HG03565 (cell line): Measurements from ENCODE around the gene ELL.
"Not testable (repeated sequence)": the region's sequence is repeated elsewhere in the genome, so short reads cannot be mapped to it uniquely, and the experiment has no call there.

Source experiments
- ATAC-seq: cut with Tn5 transposase; IDR thresholded peaks from one replicate; pipeline ENCODE4 v1.9.1; 2021; ENCODE audit warnings: mild to moderate bottlenecking, moderate library complexity; ENCODE audit not compliant: unreplicated experiment

ELL gene

DNA sequence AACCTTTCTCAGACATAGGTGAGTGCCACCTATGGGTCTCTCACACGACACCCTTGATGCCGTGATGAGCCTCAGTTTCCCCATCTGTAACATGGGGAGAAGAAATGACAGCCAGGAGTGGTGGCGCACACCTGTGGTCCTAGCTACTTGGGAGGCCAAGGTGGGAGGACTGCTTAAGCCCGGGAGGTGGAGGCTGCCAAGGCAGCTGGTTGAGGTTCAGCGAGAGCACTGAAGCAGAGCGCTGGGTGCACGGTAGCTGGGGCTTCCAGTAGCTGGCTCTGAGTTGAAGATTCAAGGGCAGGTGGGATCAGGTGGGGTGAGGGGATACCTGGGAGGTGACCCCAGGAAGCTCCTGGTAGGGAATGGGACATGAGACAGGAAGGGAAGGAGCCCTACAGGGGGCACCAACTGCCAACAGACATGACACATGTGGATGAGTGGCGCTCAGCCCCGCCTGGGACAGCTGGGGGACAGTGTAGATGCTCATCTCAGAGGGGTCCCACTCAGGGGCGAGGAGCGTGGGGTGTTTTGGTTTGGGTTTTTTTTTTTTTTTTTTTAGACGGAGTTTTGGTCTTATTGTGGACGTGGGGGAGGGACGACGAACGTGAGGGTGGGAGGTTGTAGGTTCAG is 109.1 kb downstream of the ELL start:
- no peak for ATAC-seq

DNA sequence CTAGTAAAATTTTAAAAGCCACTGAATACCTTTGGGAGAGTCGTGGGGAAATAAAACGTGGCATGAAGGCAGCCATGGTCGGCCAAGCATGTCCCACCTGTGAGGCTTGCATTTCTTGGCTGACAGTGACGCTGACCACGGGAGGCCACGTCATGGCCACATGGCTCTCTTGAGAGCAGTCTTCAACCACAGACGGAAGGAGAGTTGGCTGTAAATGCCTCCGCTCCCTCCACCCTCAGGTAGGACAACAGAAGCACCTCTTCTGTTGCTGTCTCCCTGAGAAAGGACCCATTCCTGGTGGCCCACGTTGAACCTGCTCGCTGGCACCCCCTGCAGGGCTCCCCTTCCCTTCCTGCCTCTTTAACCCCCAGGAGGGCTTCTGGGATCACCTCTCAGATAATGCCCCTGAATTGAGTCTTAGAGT is 113.8 kb downstream of the ELL start:
- ATAC-seq: peak; percentile 70

DNA sequence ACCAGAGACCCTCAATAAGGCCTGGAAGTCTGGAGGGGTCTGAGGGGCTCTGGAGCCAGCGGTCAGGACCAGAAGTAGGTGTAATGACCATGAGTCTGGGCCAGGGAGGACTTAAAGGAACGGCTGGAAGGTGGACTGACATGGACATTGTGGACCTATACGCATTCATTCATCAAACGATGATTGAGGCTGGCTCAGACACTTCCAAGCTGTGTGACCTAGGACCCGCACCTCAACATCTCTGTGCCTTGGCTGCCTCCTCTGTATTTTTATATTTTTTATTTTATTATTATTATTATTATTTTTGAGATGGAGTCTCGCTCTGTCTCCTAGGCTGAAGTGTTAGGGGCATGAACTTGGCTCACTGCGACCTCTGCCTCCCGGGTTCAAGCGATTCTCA is 115.1 kb downstream of the ELL start:
- ATAC-seq: no peak

DNA sequence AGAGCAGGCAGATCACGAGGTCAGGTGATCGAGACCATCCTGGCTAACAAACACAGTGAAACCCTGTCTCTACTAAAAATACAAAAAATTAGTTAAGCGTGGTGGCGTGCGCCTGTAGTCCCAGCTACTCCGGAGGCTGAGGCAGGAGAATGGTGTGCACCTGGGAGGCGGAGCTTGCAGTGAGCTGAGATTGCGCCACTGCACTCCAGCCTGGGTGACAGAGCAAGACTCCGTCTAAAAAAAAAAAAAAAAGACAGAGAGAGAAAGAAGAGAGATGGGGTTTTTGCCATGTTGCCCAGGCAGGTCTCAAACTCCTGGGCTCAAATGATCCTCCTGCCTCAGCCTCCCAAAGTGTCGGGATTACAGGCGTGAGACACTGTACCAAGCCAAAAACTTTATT is 116.1 kb downstream of the ELL start:
- ATAC-seq: not testable (repeated sequence)

DNA sequence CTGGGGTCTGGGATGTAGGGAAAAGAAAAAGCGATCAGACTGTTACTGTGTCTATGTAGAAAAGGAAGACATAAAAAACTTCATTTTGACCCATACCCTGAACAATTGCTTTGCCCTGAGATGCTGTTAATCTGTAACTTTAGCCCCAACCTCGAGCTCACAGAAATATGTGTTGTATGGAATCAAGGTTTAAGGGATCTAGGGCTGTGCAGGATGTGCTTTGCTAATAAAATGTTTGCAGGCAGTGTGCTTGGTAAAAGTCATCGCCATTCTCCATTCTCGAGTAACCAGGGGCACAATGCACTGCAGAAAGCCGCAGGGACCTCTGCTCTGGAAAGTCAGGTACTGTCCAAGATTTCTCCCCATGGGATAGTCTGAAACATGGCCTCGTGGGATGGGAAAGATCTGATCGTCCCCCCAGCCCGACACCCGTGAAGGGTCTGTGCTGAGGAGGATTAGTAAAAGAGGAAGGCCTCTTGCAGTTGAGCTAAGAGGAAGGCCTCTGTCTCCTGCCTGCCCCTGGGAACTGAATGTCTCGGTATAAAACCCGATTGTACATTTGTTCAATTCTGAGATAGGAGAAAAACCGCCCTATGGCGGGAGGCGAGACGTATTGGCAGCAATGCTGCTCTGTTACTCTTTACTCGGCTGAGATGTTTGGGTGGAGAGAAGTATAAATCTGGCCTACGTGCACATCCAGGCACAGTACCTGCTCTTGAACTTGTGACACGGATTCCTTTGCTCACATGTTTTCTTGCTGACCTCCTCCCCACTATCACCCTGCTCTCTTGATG is 119.2 kb downstream of the ELL start:
- ATAC-seq: not testable (repeated sequence)

DNA sequence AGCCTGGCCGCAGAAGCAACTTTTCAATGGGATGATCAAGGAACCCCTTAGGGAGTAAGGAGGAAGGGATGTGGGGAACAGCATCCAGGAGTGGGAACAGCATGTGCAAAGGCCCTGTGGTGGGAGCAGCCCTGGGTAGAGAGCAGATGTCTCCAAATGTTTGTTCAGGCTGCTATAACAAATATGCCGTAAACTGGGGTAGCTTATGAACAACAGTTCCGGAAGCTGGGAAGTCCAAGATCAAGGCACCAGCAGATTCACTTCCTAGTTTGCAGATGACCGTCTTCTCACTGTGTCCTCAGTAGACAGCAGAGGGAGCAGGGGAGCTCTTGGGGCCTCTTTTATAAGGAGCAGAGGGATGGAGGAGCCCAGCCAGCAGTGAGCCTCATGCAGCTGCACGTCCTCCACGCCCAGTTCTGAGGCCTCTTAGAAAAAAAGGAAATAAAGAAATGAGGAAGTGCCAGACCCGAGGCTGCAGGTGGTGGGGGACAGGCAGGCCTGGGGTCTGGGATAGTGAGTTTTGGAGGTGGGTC is 120.2 kb downstream of the ELL start:
- no peak for ATAC-seq

DNA sequence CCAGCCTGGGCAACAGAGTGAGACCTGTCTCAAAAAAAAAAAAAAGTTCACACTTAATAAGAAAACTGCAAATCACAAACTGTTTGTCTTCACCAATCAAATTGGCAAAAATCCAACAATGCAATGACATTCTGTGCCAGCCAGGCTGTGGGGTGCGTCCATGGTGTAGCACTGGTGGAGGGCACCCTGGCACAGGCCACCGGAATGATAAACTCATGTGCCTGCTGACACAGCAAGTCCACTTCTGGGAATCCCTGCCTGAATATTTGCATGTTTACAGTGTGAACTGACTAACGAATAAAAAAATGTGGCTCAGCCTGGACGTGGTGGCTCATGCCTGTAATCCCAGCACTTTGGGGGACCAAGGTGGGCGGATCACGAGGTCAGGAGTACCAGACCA is 122.9 kb downstream of the ELL start:
- ATAC-seq: no peak

DNA sequence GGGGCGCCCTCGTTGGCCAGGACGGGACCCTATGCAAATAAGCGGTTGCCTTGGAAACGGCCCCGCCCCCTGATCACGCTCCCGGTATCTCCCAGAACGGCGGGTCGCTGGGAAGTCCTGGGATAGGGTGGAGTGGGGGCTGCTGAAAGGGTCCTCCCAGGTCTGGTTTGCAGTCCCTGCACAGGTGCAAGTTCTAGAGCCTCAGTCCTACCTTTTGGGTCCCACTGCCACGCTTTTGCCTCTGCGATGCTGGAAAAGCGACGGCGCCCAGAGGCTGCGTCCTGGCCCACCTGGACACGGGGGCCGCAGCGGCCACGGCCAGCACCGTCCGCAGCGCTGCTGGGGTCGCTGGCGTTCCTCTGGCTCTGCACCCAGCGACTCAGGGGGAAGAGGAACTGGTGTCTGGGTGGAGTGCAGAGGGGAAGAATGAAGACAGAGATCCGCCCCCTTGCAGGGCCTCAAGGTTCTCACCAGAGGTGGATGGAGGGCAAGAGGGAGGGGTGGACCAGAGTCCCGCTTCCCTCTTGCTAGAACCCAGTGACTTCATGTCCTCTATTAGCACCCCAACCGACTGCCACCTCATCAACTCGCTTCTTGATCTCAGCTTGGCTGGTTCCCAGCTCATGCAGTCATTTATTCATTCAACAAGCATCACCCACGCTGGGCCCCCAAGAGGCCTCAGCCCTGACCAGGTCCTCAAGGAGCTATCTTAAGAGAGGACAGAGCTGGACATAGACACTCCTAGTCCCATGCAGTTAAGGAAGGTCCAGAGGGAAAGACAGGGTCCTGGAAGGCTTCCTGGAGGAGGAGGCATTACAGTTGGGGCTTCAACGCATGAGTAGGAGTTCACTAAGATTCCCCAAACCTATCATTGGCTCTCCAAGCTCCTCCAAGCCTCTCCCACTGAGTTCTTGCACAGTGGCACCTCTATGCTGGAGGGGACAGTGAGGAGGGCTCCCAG is 124.3 kb downstream of the ELL start, which contains the start of gene LRRC25:
LRRC25 (minus strand) TSS at position 381 of the 961 bp plus-strand sequence. CDS start 659 bp downstream, outside the sequence.
- no peak for ATAC-seq

DNA sequence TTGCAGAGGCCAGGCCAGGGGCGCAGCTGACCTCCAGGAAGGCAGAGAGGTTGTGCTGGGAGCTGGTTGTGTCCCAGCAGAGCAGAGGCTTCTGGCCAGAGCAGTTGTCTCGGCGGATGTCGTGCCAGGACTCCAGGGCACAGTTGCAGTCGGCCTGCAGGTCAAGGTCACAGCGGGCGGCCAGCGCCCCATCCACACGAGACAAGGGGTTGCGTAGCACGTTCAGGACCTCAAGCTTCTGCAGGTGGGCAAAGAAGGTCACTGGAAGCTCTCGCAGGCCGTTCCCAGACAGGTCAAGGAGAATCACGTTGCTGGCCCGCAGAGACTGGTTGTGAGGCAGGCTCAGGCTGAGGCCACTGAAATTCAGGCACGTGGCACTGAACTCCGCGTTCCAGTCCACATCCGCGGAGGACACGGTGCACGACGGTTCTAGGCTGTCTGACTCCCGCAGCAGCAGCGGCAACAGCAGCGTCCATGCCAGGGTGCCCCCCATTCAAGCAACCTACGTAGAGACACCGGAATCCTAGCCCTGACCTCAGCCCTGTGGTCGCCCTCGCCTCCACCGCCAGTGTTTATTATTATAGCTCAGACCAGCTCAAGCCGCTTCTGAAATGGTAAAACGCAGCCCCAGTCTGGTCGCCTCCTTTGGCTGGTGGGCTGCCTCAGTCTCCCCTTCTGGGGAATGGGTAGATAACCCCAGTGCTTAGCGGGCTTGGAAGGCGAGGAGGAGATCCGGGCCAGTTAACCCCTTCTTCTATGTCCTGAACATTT is 125.2 kb downstream of the ELL start:
- no peak for ATAC-seq

DNA sequence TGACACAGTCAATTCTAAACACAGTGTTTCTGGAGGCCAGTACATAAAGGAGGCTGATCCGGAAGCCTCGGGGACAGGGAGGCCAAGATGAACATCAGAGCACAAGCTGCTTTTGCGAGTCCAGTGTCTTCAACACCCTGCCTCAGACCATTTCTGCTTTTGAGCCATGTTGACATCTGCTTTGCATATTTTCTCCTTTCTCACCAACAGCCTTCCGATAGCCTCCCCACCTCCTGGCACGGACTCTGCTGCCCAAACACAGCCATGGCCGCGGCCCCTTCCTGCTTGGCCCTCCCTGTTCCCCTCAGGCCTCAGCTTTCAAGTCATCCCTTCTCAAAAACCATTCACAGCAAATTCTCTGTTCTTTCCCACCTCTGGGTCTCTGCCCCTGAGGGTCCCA is 128.0 kb downstream of the ELL start:
- ATAC-seq: no peak

DNA sequence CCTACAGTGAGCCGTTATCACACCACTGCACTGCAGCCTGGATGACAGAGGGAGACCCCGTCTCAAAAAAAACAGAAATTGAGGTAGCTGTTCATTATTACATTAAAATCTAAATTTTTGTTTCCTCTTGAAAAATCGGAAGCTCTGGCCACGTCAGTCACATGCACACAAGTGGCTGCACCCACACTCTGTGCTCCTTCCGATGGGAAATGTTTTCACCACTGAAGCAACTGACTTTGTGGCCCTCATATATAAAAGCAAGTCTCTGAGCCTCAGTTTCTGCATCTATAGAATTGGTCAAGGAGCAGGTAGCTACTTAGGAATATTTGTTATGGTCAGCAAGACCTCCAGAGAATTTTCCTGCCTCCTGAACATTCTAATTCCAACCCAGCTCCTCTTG is 128.9 kb downstream of the ELL start:
- ATAC-seq: no peak
